Measurements from ENCODE around the gene CRYBA4. TPM values are rescaled to one million over a fixed set of nuclear protein-coding genes. Genes with fewer than 3 reads are reported as not detected.

CRYBA4 gene
- total RNA-seq, 1 donor from 2014 or later: not detected

GRCh38 chr22:26614322-26614721 is 7.4 kb upstream of the CRYBA4 start:
- H3K27ac ChIP-seq: no peak overlapping the region
- no peaks in the 10 kb centered on the region for H3K36me3 ChIP-seq
- H3K4me1 ChIP-seq: peaks cover 24% of the 10 kb centered on the region
- TF ChIP-seq, protein P1, sequence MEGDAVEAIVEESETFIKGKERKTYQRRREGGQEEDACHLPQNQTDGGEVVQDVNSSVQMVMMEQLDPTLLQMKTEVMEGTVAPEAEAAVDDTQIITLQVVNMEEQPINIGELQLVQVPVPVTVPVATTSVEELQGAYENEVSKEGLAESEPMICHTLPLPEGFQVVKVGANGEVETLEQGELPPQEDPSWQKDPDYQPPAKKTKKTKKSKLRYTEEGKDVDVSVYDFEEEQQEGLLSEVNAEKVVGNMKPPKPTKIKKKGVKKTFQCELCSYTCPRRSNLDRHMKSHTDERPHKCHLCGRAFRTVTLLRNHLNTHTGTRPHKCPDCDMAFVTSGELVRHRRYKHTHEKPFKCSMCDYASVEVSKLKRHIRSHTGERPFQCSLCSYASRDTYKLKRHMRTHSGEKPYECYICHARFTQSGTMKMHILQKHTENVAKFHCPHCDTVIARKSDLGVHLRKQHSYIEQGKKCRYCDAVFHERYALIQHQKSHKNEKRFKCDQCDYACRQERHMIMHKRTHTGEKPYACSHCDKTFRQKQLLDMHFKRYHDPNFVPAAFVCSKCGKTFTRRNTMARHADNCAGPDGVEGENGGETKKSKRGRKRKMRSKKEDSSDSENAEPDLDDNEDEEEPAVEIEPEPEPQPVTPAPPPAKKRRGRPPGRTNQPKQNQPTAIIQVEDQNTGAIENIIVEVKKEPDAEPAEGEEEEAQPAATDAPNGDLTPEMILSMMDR (IDR thresholded peaks at IDR 0.05): no peak
- DNase-seq: no peak
- H3K4me3 ChIP-seq: no peak overlapping the region
- ATAC-seq: no peak
- intact Hi-C loops (cut with DNase I): no loop called here
- H3K27me3 ChIP-seq (ENCODE audit: low read depth): peaks cover 5% of the 10 kb centered on the region
- no peaks in the 10 kb centered on the region for H3K9me3 ChIP-seq

- no peaks in the 10 kb centered on the region for H3K36me3 ChIP-seq
- TF ChIP-seq, protein P1 (IDR thresholded peaks at IDR 0.05): no peak
- peaks cover 5% of the 10 kb centered on the region for H3K27me3 ChIP-seq (ENCODE audit: low read depth)
- no peaks in the 10 kb centered on the region for H3K9me3 ChIP-seq
- H3K4me3 ChIP-seq: no peak overlapping the region
- intact Hi-C loops (cut with DNase I): no loop called here
- H3K27ac ChIP-seq: no peak overlapping the region
- ATAC-seq: no peak
- no peak for DNase-seq
- peaks cover 30% of the 10 kb centered on the region for H3K4me1 ChIP-seq
Observed at GRCh38 chr22:26615149-26615548, 6.6 kb upstream of the CRYBA4 start.

DNA sequence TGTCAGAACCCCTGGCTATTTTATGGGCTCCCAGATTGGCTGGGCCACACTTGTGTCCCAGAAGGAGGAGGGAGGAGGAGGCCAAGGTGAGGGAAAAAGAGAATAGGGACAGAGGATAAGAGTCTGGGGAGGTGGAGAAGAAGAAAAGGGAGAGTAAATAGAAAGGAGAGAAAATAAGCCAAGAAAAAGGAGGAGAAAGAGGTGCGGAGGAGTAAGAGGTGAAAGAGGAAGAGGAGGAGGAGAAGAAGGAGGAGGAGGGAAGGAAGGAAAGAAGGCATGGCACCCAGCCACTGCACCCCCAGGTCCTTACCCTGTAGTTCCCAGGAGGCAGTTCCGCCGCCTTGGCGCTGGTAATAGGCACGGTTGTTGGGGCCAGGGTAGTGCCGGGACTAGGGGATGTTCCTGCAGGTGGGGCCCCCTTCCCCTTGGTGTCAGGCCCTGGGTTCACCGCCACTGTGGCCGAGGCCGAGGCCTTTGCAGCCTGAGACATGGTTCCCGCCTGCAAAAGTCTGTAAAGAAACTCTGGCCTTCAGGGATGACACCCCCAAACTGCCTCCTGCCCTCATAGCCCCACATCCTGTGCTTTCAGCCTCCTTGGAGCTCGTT is 5.8 kb upstream of the CRYBA4 start:
- Histone ChIP-seq H3K4me1 (peaks cover 30% of the 10 kb centered on the region), H3K27me3 (ENCODE audit: low read depth) (peaks cover 5% of the 10 kb centered on the region), H3K27ac (no peak overlapping the region), H3K9me3 (no peaks in the 10 kb centered on the region), H3K4me3 (no peak overlapping the region), H3K36me3 (no peaks in the 10 kb centered on the region)
- ATAC-seq (no peak), DNase-seq (no peak)
- TF ChIP-seq, protein P1 (IDR thresholded peaks at IDR 0.05): no peak
- intact Hi-C loops (cut with DNase I): no loop called here

DNA sequence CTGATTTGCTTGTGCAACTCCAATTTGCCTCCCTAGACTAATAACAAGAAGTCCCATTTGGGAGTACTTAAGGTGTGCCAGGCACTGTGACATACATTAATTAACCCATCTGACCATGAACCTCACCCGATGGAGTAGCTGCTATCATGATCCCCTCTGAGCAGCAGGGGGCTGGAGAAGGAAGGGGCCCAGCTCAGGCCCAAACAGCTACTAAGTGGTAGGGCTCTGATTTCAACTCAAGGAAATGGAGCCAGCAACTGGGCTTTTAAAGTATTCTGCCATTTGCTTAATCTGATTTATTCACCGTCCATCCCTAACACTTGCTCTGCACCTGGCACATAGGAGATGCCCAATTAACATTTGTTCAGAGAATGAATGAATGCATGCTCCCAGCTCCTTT is 5.1 kb upstream of the CRYBA4 start:
- Histone ChIP-seq H3K27ac (no peak overlapping the region), H3K4me3 (no peak overlapping the region), H3K36me3 (no peaks in the 10 kb centered on the region), H3K27me3 (ENCODE audit: low read depth) (peaks cover 5% of the 10 kb centered on the region), H3K9me3 (no peaks in the 10 kb centered on the region), H3K4me1 (peaks cover 30% of the 10 kb centered on the region)
- ATAC-seq: no peak
- intact Hi-C loops (cut with DNase I): no loop called here
- no peak for DNase-seq
- TF ChIP-seq, protein P1 (IDR thresholded peaks at IDR 0.05): no peak

DNA sequence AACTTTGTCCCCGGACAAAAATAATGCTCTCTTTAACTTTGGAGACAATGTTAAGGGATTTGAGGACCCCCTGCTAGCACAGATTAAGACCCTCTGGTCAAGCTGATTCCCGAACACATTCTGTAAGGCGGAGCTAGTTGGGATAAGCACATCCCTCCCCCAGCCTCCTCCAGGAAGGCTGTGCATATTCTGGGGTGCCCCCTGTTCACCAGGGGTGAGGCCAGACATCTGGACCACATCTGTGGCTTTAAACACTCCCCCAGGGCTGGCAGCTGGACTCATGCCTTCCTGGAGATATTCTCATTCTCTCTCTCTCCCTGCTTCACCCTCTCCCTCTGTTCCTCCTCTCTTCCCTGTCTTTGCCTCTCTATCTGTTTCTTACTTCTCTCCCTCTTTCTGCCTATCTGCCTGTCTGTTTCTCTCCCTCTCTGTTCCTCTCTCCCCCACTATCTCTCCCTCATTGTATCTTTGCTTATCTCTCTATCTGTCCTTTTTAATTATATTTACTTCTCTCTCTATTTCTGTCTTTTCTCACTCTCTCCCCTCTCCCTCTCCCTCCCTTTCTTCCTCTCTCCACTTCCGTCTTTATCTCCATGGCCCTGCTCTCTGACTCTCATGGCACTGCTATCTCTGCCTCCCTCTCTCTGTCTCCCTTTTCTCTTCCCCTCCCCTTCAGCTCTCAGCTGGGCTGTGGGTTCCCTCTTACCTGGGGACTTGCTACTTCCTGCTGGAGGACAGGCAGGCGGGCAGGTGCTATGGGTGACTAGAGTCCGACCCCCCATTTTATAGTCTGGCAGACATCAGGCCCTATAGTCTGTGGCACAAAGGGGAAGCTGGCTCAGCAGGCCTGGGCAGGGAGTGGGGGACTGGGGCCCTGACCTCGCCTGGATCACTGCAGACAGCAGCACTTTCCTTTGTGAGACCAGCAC is 4.2 kb upstream of the CRYBA4 start, which contains the start of gene CRYBB1:
CRYBB1 (minus strand) TSS at position 757 of the 929 bp plus-strand sequence. CDS start 1,708 bp downstream, outside the sequence.
- intact Hi-C loops (cut with DNase I): no loop called here
- Histone ChIP-seq H3K4me3 (no peak within 1 kb of the TSS), H3K27me3 (ENCODE audit: low read depth) (peaks cover 5% of the 10 kb centered on the region), H3K9me3 (no peaks in the 10 kb centered on the region), H3K4me1 (peaks cover 30% of the 10 kb centered on the region), H3K27ac (peak within 1 kb of the TSS; percentile 24), H3K36me3 (no peaks in the 10 kb centered on the region)
- DNase-seq: no peak
- peak in 1 of 2 donors; percentile 53 for ATAC-seq
- TF ChIP-seq, protein P1 (IDR thresholded peaks at IDR 0.05): no peak
